ENCODE results near the gene GGT6. TPM values are rescaled to one million over a fixed set of nuclear protein-coding genes. Genes with fewer than 3 reads are reported as not detected.
"Not testable (repeated sequence)": the region's sequence is repeated elsewhere in the genome, so short reads cannot be mapped to it uniquely, and the experiment has no call there.

Gene GGT6
- total RNA-seq, 1 experiment from 2014 or later: not detected

DNA sequence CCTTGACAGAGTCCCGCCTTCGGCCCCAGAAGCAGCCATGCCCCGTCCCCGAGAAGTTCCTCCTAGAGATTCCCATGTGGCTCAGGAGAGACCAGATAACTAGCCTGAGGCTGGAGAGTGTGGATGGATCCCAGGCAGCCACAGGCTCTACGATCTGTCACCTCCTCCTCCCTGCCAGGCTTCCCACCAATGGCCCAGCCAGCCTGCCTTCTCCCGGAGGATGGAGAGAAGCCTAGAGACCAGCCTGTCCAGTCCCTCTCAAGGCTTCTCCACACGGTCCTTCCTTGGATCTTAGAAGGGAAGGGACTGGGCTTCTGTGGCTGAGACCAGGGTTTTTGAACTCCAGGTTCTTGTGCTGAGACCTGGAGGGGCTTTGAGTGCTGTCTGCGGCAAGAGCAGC is 22.3 kb upstream of the GGT6 start:
- in situ Hi-C loops (cut with HindIII; ENCODE audit: low pct_unique_long_range_greater_than_20kb, low sequenced_read_pairs): no loop called here
- no peak for DNase-seq (ENCODE audit: low read depth, low spot score)

GRCh38 chr17:4582101-4582501 is 21.7 kb upstream of the GGT6 start:
- no peak for DNase-seq (ENCODE audit: low read depth, low spot score)
- in situ Hi-C loops (cut with HindIII; ENCODE audit: low pct_unique_long_range_greater_than_20kb, low sequenced_read_pairs): no loop called here

DNA sequence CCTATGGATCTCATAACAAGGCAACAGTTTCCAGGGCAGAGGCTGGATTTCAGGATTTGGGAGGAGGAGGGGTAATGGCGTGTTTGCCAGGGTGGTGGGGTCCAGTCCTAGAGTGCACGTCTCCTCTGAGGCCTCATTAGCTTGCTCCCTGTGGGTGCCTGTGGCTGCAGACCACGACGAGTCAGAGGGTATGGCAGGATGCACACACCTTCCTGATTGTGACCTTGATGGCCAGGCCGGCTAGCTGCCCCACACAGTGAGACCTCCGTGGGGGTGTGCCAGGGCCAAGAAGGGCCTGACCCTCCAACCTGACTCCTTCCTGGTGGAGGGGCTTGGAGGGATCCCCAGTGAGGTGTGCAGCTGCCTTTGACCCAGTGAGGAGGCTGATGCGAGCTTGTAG is 19.9 kb upstream of the GGT6 start:
- no peak for DNase-seq (ENCODE audit: low read depth, low spot score)
- in situ Hi-C loops (cut with HindIII; ENCODE audit: low pct_unique_long_range_greater_than_20kb, low sequenced_read_pairs): no loop called here

DNA sequence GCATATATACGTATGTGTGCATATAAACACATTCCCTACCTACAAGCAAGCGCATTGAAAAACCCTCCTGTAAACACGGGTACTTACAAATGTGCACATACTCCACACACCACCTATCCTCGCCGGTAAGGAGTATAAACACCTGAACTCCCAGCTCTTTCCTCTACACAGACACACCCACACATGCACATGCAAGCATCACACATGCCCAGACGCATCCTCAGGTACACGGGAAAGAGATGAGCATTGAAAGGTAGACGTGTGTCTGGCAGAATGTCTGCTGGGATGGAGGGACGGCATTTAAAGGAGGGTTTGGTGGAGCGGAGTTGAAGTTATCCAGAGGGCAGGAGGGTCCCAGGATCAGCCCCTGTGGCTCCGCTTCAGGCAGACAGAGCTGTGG is 19.3 kb upstream of the GGT6 start:
- in situ Hi-C loops (cut with HindIII; ENCODE audit: low pct_unique_long_range_greater_than_20kb, low sequenced_read_pairs): no loop called here
- no peak for DNase-seq (ENCODE audit: low read depth, low spot score)

DNA sequence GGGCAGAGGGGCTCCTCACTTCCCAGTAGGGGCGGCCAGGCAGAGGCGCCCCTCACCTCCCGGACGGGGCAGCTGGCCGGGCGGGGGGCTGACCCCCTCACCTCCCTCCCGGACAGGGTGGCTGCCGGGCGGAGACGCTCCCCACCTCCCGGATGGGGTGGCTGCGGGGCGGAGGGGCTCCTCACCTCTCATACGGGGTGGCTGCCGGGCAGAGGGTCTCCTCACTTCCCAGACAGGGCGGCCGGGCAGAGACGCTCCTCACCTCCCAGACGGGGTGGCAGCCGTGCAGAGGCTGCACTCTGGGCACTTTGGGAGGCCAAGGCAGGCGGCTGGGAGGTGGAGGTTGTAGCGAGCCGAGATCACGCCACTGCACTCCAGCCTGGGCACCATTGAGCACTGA is 18.0 kb upstream of the GGT6 start:
- in situ Hi-C loops (cut with HindIII; ENCODE audit: low pct_unique_long_range_greater_than_20kb, low sequenced_read_pairs); DNase-seq (ENCODE audit: low read depth, low spot score): not testable (repeated sequence)

DNA sequence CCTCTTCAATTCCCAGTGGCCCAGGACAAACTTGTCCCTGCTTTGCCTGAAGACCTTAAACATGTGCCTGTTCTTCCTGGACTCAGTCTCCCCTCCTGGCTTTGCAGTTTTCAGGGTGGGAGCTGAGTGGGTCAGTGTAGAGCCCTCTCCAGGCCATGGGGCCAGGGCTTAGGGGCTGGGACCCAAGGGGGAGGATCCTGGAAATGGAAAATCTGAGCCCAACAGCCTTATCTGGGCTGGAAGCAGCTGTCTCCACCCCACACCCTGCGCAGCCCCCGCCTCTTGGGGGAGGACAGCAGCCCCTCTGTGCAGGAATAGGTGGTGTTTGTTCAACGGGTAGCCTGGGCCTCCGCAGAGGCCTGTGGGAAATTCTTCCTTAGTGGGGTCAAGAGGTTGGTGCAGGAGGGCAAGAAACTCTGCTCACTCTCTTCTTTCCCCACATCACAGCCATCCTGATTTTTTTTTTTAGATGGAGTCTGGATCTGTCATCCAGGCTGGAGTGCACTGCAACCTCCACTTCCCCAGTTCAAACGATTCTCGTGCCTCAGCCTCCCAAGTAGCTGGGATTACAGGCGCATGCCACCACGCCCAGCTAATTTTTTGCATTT is 17.1 kb upstream of the GGT6 start:
- in situ Hi-C loops (cut with HindIII; ENCODE audit: low pct_unique_long_range_greater_than_20kb, low sequenced_read_pairs): no loop called here
- no peak for DNase-seq (ENCODE audit: low read depth, low spot score)

DNA sequence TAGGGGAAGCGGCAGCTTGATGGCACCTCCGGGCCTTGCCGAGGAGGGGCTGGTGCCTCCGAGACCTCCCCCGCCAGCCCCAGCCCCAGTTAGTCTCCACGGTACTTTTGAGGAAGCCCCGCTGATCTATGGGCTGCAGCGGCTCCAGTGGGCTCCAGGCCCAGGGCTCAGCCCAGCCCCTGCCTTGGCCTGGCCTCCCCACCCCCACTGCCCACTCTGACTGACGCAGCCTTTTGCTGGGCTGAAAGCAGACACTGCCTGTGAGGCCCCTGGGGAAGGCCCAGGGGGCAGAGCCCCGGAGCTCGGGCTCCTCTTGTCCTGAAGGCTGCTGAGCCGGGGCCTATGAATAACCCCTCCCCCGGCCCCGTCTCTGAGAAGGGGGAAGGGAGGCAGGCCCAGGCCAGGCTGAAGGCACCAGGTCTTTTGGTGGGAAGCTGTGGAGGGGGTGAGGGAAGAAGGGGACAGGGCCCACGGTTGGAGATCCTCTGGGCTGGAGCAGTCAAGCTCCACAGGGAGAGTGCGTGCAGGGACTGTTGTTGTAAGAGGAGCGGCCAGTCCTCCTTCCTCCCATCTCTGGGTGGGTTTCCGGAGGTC is 16.4 kb upstream of the GGT6 start:
- in situ Hi-C loops (cut with HindIII; ENCODE audit: low pct_unique_long_range_greater_than_20kb, low sequenced_read_pairs): no loop called here

DNA sequence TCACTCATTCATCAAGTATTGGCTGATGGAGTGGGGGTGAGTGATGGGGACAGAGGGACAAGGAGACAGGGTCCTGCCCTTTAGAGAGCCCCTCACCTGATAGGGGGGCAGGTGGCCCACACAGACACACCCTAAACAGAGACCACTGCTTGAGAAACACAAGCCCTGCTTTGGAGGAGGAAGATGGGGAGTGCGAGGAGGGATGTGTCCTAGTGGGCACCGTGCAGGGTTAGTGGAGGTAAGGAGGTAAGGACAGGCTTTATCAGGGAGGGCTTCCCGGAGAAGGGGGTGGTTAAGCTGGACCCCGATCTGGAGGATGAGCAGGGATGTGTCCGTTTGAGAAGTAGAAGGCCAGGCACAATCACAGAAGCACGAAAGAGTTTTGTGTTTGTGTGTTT is 15.8 kb upstream of the GGT6 start:
- DNase-seq (ENCODE audit: low read depth, low spot score): no peak
- in situ Hi-C loops (cut with HindIII; ENCODE audit: low pct_unique_long_range_greater_than_20kb, low sequenced_read_pairs): no loop called here

More for the DNA sequence above, 16.4 kb upstream of the GGT6 start:
- no peak for DNase-seq (ENCODE audit: low read depth, low spot score)

GRCh38 chr17:4574448-4575045 is 14.2 kb upstream of the GGT6 start:
- no peak for DNase-seq (ENCODE audit: low read depth, low spot score)
- in situ Hi-C loops (cut with HindIII; ENCODE audit: low pct_unique_long_range_greater_than_20kb, low sequenced_read_pairs): no loop called here

DNA sequence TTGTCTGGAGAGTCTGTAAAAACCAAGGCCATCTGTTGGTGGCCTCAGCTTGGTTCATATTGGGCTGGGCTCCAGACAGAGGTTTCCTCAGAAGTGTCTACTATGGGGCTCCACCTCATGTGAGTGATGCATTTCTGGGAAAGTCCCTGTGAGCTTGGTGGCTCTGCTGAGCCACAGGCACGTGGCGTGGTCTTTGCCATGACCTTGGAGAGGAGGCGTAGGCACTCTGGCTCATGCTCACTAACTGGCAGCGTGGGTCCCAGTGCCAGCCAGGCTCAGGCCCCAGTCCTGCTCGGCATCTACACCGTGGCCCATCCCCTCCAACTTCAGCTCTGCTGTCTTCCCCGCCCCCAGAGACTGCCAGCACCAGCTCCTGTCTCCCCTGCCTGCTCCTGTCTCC is 13.3 kb upstream of the GGT6 start:
- no peak for DNase-seq (ENCODE audit: low read depth, low spot score)
- in situ Hi-C loops (cut with HindIII; ENCODE audit: low pct_unique_long_range_greater_than_20kb, low sequenced_read_pairs): no loop called here

GRCh38 chr17:4573115-4573514 is 12.7 kb upstream of the GGT6 start:
- no peak for DNase-seq (ENCODE audit: low read depth, low spot score)
- in situ Hi-C loops (cut with HindIII; ENCODE audit: low pct_unique_long_range_greater_than_20kb, low sequenced_read_pairs): no loop called here

GRCh38 chr17:4572131-4572530 is 11.8 kb upstream of the GGT6 start:
- peak; percentile 19 for DNase-seq (ENCODE audit: low read depth, low spot score)
- in situ Hi-C loops (cut with HindIII; ENCODE audit: low pct_unique_long_range_greater_than_20kb, low sequenced_read_pairs): no loop called here

DNA sequence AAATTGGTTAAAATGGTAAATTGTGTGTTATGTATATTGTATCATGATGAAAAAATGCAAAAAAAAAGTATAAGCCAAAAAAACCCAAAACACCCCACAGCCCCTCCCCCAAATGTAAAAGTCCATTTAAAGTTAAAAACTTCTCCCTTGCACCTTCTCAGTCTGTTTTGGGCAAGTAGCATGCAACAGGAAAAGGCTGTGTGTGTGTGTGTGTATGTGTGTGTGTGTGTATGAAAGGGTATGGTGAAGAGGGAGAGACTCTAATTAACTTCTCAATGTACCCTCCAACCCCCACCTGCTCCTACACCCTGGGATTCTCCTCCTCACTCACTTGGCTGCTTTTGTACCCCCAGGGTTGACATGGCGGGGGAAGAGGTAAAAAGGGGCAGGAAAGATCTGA is 9.2 kb upstream of the GGT6 start:
- in situ Hi-C loops (cut with HindIII; ENCODE audit: low pct_unique_long_range_greater_than_20kb, low sequenced_read_pairs): no loop called here
- no peak for DNase-seq (ENCODE audit: low read depth, low spot score)

DNA sequence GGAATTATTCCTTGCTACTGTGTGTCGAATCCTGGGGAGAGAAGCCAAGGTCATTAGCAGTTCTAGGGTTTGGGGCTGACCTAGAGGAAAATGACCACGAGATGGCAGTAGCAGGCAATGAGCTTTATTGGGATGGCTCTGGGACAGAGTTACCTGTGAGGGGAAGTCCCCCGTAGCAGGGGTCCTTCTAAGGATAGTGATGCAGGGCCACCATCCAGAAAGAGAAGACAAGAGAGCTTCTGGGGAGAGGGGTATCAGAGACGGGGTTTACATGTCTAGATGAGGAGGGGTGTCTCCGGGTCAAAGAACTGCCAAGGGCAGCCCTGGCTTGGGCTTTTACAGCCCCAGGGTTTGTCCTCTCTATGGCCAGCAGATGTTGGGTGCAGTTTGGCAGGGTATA is 6.4 kb upstream of the GGT6 start:
- DNase-seq (ENCODE audit: low read depth, low spot score): peak; percentile 86
- in situ Hi-C loops (cut with HindIII; ENCODE audit: low pct_unique_long_range_greater_than_20kb, low sequenced_read_pairs): no loop called here

- in situ Hi-C loops (cut with HindIII; ENCODE audit: low pct_unique_long_range_greater_than_20kb, low sequenced_read_pairs): no loop called here
- DNase-seq (ENCODE audit: low read depth, low spot score): peak; percentile 93
Observed at GRCh38 chr17:4565209-4566141, 5.1 kb upstream of the GGT6 start.

DNA sequence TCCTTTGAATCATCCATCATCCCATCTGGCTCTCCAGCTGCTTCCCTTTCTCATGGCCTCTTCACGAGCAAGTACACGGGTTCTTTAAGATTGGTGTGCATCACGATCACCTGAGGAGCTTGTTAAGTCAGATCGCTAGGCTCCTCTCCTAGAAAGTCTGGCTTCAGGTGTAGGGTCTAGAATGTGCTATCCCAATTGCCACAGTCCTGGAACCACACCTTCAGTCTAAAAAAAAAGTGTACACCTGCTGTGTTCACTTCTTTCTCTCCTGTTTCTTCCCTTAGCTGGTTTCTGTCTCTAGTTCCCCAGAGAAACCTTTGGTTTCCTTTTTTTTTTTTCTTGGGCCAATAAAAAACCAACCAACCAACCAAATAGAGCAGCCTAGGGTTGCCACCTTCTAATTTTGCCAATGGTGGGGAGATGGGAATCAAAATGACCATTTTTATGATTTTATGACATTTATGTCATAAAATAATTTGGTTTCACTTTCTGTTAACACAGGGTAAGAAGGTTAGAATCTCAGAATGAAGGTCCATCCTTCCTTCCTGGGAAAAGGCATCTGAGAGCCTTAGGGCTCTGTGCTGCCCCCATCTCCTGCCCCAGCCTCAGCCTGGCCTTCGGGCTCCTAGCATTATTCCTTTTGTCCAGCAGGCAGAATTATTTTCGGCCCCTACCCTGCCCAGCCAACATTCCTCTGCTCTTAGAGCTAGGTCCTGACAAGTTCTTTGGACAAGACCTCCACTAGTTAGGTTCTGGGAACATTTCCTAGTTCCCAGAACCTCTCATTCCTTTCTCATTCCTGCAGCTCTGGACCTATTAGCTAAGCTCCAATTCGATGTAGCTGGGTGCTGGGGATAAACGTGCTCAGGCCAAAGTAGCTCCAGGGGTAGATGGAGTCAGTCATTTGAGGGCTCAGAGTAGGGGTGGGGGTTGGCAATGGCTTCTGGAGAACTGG is 1.9 kb upstream of the GGT6 start:
- in situ Hi-C loops (cut with HindIII; ENCODE audit: low pct_unique_long_range_greater_than_20kb, low sequenced_read_pairs): no loop called here
- DNase-seq (ENCODE audit: low read depth, low spot score): no peak

DNA sequence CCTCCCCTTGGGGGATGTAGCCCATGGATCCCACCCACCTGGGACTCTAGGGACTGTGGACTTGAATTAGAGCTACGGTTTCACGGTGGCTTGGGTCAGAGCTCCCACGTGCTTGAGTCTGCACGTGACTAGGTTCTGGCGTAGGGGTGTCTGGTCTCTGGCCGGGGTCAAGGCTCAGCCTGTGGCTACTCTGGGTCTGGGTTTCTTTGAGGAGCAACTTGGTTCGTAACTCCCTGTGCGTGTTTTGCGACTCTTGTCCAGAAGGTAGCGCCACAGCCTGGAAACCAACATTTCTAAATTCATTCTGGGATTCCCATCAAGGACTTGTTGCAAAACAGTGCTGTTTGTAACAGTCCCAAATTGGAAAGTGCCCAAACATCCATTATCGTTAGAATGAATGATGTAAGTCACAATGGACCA is 470 bp upstream of the GGT6 start:
- peak; percentile 42 for DNase-seq (ENCODE audit: low read depth, low spot score)
- in situ Hi-C loops (cut with HindIII; ENCODE audit: low pct_unique_long_range_greater_than_20kb, low sequenced_read_pairs): no loop called here
